ENCODE measurements around the gene PEPD. TPM values are rescaled to one million over a fixed set of nuclear protein-coding genes. Genes with fewer than 3 reads are reported as not detected.

The PEPD gene
- total and polyA plus RNA-seq, 4 donors = 37.3 to 211 (median 117) TPM

- no peak for TF ChIP-seq CTCF (IDR thresholded peaks at IDR 0.05; ENCODE audit: low read depth, low read length, missing input control)
- TF ChIP-seq MAX (IDR thresholded peaks at IDR 0.05) = no peak
These were observed 33.4 kb downstream of the PEPD start (continued) for GRCh38 chr19:33487901-33488800.

GRCh38 chr19:33486936-33487811 lies 34.4 kb downstream of the PEPD start:
- WGBS = 96% methylated on average over 23 of the region's 23 CpGs
- Histone ChIP-seq H3K9me3 (ENCODE audit: control insufficient read depth in 4 of 4, low read length in 3 of 4) (no peaks in the 10 kb centered on the region), H3K27me3 (ENCODE audit: control insufficient read depth in 4 of 4, insufficient read depth in 4 of 4, low read length in 3 of 4) (no peaks in the 10 kb centered on the region), H3K9ac (ENCODE audit: low read depth in 1 of 2, low read length in 2 of 2) (no peak overlapping the region), H3K27ac (ENCODE audit: low read depth in 1 of 2, low read length in 2 of 2) (no peak overlapping the region), H3K36me3 (ENCODE audit: control insufficient read depth in 4 of 4, insufficient read depth in 3 of 4, low read depth in 1 of 4, low read length in 3 of 4) (peaks cover 3 to 38% (median 17%) of the 10 kb centered on the region in 4 donors), H3K4me3 (ENCODE audit: low read depth in 1 of 3, low read length in 3 of 3) (no peak overlapping the region), H3K4me1 (ENCODE audit: control insufficient read depth in 4 of 4, insufficient read depth in 4 of 4, low read length in 3 of 4) (no peaks in the 10 kb centered on the region)
- TF ChIP-seq JUND (IDR thresholded peaks at IDR 0.05) = no peak
- TF ChIP-seq HNF4G (IDR thresholded peaks at IDR 0.05) = no peak
- no peak for TF ChIP-seq HNF4A (conservative IDR thresholded peaks at IDR 0.05)
- TF ChIP-seq RAD21 (IDR thresholded peaks at IDR 0.05) = no peak
- TF ChIP-seq RXRA (IDR thresholded peaks at IDR 0.05) = no peak
- TF ChIP-seq SP1 (IDR thresholded peaks at IDR 0.05) = no peak
- no peak for TF ChIP-seq GABPA (IDR thresholded peaks at IDR 0.05 in 1 of 2, conservative IDR thresholded peaks at IDR 0.05 in 1 of 2)
- DNase-seq (ENCODE audit: low spot score) = no peak

GRCh38 chr19:33486407-33486806 lies 35.2 kb downstream of the PEPD start:
- H3K9me3 ChIP-seq (ENCODE audit: control insufficient read depth in 4 of 4, low read length in 3 of 4) = no peaks in the 10 kb centered on the region
- no peak overlapping the region for H3K27ac ChIP-seq (ENCODE audit: low read depth in 1 of 2, low read length in 2 of 2)
- no peak overlapping the region for H3K9ac ChIP-seq (ENCODE audit: low read depth in 1 of 2, low read length in 2 of 2)
- H3K4me1 ChIP-seq (ENCODE audit: control insufficient read depth in 4 of 4, insufficient read depth in 4 of 4, low read length in 3 of 4) = no peaks in the 10 kb centered on the region
- no peak overlapping the region for H3K4me3 ChIP-seq (ENCODE audit: low read depth in 1 of 3, low read length in 3 of 3)
- 87% methylated on average over 8 of the region's 8 CpGs for WGBS
- no peaks in the 10 kb centered on the region for H3K27me3 ChIP-seq (ENCODE audit: control insufficient read depth in 4 of 4, insufficient read depth in 4 of 4, low read length in 3 of 4)
- H3K36me3 ChIP-seq (ENCODE audit: control insufficient read depth in 4 of 4, insufficient read depth in 3 of 4, low read depth in 1 of 4, low read length in 3 of 4) = peaks cover 3 to 38% (median 17%) of the 10 kb centered on the region in 4 donors
- DNase-seq (ENCODE audit: low spot score) = no peak
- TF ChIP-seq MAX (IDR thresholded peaks at IDR 0.05) = no peak
- TF ChIP-seq NR2F2 (IDR thresholded peaks at IDR 0.05) = no peak
- no peak for TF ChIP-seq REST (IDR thresholded peaks at IDR 0.05)
- TF ChIP-seq TAF1 (conservative IDR thresholded peaks at IDR 0.05) = no peak
- TF ChIP-seq CTCF (IDR thresholded peaks at IDR 0.05; ENCODE audit: low read depth, low read length, missing input control) = no peak
- TF ChIP-seq FOXA1 (IDR thresholded peaks at IDR 0.05) = no peak
- no peak for TF ChIP-seq JUND (IDR thresholded peaks at IDR 0.05)
- no peak for TF ChIP-seq ZBTB33 (IDR thresholded peaks at IDR 0.05)
- no peak for TF ChIP-seq GABPA (IDR thresholded peaks at IDR 0.05 in 1 of 2, conservative IDR thresholded peaks at IDR 0.05 in 1 of 2)
- no peak for TF ChIP-seq YY1 (IDR thresholded peaks at IDR 0.05)
- no peak for TF ChIP-seq EGR1 (IDR thresholded peaks at IDR 0.05; ENCODE audit: low read depth in 2 of 2)
- no peak for TF ChIP-seq RAD21 (IDR thresholded peaks at IDR 0.05)

Data from liver (tissue), 9 donors.